NCI-H748 (cell line): ENCODE results near the gene DCTN2.
"Not testable (repeated sequence)": the region's sequence is repeated elsewhere in the genome, so short reads cannot be mapped to it uniquely, and the experiment has no call there.

Source experiments
- DNase-seq: peaks from one replicate; lab custom pipeline; 2025; ENCODE audit not compliant: unreplicated experiment; lab: John Stamatoyannopoulos, UW

The DCTN2 gene

DNA sequence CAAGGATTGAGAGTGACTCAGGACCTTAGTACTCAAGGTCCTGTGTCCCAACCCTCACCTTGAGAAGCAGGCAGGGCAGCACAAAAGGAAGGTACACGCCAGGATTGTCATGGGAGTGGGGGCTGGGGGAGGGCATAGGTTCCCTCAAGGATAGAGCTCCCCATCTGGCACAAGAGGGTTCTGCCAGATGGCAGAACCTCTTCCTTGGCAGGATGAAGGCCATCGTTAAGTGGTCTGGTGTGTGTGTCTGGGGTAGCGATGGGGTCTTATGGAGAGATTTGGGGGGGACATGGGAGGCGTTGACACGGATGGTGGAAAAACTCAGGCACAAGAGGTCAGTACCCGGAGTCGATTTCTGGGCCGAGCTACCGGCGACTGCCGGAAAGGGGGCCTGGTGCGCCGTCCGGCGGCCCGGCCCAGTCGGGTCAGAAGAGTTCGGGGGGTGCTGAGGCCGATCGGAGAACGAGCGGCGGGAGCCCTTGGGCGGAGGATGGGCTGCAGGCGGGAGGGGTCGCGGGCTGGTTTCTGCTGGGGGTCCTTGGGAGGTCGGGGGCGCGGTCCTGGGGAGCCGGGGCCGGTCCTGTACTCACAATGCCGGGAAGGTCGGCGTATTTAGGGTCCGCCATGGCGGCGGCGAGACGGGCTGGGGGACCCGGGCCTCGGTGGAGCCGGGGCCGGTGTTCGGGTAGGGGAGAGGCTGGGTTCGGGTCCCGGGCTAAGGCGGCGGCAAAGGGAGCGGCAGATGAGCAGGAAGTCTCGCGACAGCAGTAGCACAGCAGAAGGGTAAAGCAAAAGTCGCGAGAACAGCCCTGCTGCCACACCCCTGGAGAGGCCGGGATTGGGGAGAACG is at the start of gene DCTN2:
TSS of gene DCTN2 (minus strand) at position 755 of the 850 bp plus-strand sequence. CDS start at position 626, 129 bp downstream.
- peak; percentile 98 for DNase-seq

GRCh38 chr12:57593187-57593586 is 46.2 kb upstream of the DCTN2 start:
- no peak for DNase-seq

GRCh38 chr12:57592551-57593165 is 45.7 kb upstream of the DCTN2 start:
- no peak for DNase-seq

- DNase-seq, result no peak
Measured at GRCh38 chr12:57591782-57592325, 44.9 kb upstream of the DCTN2 start.

GRCh38 chr12:57590864-57591781 is 44.1 kb upstream of the DCTN2 start, which contains the start of gene PIP4K2C:
Gene PIP4K2C (plus strand): TSS chr12:57591192. CDS start chr12:57591290, 98 bp downstream.
- DNase-seq, result peak; percentile 93

DNA sequence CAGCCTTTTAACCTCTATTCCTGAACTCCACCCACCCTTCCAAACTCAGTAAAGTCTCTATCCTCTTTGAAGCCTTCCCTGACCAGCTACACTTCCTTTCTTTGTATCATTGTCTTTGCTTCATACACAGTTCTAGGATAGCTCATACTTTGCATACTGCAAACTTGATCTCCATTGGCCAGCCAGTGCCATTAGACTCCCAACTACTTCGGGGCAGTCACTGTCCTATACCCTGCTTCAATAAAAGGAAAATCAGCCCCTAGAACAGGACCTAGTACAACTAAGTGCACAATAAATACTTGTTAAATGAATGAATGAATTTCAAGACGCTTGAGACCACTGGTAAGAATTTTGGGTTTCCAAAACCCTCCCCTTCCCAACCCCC is 43.5 kb upstream of the DCTN2 start:
- no peak for DNase-seq

GRCh38 chr12:57588951-57589610 is 42.1 kb upstream of the DCTN2 start:
- DNase-seq, result not testable (repeated sequence)

DNA sequence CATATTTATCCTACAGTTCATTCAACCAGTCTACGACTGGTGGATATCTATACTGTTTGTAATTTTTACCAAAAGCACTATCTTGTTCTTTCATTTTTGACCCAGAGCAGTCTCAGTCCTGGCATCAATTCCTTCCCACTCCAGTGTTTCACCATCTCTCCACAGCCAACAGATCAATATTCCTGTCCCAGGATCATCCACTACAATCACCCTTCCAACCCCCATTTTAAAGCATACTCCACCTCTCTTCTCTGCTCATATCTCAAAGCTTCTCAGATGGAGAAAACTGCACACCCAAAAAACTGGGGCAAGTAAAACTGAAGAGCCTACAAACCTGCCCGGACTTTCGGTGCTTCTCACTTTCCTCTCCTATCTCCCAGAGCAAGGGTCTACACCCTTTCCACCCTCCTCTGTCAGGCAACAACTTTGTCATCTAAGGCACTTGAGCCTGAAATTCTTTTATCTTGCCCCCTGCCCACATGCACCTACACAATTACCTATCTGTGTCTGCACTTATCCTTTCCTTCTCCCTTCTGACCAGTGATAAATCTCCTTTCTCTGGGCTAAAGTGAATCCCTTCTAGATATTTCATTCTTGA is 39.9 kb upstream of the DCTN2 start:
- no peak for DNase-seq

GRCh38 chr12:57586128-57586527 is 39.1 kb upstream of the DCTN2 start:
- no peak for DNase-seq

GRCh38 chr12:57585156-57585555 is 38.2 kb upstream of the DCTN2 start:
- no peak for DNase-seq

DNA sequence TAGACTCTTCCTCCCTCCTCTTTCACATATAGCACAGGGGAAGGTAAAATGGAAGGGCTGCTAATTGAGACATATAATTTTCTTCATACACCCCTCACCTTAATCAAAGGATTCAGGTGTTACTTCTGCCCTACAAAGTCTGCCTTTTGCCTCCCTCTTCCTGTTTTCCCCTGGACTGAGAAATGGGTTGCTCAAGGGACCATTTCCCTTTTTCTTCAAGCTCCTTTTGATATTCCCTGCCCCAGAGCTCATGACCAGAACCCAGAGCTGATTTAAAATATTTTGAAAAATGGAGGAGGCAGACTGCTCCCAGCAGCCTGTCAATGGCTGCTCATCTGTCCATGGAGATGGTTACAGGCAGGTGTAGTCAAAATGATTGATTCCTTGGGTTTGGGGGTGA is 37.7 kb upstream of the DCTN2 start:
- no peak for DNase-seq

DNA sequence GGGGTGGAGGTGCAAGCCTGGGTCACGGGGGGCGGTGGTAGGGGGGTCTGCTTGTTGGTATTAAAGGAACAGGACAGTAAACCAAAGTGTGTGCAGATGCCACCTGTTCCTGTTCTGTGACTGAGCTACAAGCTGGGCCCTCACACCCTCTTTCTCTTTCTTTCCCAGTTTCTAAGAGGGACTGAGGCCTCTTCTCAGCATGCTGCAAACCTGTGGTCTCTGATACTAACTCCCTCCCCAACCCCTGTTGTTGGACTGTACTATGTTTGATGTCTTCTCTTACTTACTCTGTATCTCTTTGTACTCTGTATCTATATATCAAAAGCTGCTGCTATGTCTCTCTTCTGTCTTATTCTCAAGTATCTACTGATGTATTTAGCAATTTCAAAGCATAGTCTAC is 37.1 kb upstream of the DCTN2 start:
- DNase-seq, result no peak

- peak; percentile 87 for DNase-seq
Measured at GRCh38 chr12:57583008-57583831, 36.2 kb upstream of the DCTN2 start.

DNA sequence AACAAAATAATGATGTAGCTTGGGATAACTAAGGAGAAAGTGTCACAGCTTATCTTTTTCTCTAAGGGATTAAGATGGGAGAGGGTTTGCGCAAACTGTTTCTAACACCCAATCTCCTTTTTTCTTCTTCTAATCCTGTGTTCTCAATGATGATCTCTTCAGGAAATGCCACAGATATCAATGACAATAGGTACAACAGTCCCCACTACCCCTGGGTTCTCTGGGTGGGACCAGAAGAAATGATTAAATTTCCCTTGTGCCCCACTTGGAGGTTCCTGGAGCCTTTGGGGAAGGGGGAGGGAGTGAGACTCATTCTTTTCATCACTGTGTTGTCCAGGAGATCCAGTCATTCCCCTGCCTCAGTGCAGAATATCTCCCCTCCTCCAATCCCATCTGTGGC is 35.4 kb upstream of the DCTN2 start:
- no peak for DNase-seq

- DNase-seq, result no peak
Measured at GRCh38 chr12:57581802-57582201, 34.8 kb upstream of the DCTN2 start.

DNA sequence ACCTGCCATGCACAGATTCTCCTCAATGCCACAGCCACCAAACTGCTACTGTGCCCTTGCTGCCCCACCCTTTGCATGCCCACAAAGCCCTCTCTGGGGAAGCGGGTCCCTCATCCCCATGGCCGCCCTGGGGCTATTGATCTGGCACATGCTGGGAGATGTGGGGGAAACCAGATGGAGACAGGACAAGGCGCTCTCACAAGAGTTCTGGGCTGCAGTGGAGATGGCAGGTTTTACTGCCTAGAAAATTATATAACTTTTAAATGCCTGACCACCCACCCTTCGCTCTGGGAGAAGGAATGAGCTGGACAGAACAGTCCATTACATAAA is 33.4 kb upstream of the DCTN2 start:
- no peak for DNase-seq

DNA sequence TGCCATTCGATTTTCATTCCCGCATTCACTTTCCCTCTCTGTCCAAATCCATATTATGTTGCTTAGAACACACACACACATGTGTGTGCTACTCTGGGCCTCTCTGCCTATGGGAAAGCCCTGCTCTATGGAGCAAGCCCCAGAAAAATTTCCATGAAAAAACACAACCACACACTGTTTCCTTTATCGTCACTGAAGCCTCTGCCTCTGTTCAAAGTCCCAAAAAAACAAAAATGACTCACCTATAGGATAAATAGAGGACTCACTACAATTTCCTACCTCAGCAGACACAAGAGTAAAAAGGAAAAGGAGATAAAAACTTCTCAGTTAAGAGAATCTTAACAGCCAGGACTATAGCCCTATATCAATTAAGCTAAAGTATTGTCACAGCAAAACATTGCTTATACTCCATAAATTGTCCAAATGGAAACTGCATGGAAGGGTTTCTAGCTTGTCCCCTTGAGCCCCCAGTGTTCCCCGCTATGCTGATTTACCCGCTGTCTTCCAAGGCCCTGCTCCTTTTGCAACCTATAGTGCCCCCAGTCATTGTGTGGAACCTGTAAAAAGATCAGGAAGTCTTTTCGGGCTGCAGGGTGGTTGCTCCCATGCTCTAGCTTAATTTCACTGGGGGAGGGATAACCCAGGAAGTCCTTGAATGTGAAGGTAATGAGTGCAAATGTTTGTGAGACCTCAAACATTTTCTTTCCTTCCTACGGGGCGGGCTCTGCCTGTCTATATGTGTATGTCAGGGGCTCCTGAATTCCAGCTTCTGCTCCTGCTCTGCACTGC is 32.9 kb upstream of the DCTN2 start:
- DNase-seq, result no peak

- DNase-seq, result no peak
Measured at GRCh38 chr12:57579011-57579410, 32.0 kb upstream of the DCTN2 start.
